ENCODE data around the gene FOXN3. TPM values are rescaled to one million over a fixed set of nuclear protein-coding genes. Genes with fewer than 3 reads are reported as not detected.

FOXN3 gene
- total and polyA plus RNA-seq, 2 experiments from 2014 or later = 98.9 to 167 TPM

- TF ChIP-seq ZNF462 (CRISPR knock-in tag; IDR thresholded peaks at IDR 0.05) (no peak), CTCF (conservative IDR thresholded peaks at IDR 0.05; ENCODE audit: low read depth in 2 of 2) (no peak), EZH2 (IDR thresholded peaks at IDR 0.05; ENCODE audit: low read depth, unreplicated experiment) (no peak), CREB1 (CRISPR knock-in tag; IDR thresholded peaks at IDR 0.05; ENCODE audit: low read depth) (no peak)
- TF ChIP-seq, protein P1, sequence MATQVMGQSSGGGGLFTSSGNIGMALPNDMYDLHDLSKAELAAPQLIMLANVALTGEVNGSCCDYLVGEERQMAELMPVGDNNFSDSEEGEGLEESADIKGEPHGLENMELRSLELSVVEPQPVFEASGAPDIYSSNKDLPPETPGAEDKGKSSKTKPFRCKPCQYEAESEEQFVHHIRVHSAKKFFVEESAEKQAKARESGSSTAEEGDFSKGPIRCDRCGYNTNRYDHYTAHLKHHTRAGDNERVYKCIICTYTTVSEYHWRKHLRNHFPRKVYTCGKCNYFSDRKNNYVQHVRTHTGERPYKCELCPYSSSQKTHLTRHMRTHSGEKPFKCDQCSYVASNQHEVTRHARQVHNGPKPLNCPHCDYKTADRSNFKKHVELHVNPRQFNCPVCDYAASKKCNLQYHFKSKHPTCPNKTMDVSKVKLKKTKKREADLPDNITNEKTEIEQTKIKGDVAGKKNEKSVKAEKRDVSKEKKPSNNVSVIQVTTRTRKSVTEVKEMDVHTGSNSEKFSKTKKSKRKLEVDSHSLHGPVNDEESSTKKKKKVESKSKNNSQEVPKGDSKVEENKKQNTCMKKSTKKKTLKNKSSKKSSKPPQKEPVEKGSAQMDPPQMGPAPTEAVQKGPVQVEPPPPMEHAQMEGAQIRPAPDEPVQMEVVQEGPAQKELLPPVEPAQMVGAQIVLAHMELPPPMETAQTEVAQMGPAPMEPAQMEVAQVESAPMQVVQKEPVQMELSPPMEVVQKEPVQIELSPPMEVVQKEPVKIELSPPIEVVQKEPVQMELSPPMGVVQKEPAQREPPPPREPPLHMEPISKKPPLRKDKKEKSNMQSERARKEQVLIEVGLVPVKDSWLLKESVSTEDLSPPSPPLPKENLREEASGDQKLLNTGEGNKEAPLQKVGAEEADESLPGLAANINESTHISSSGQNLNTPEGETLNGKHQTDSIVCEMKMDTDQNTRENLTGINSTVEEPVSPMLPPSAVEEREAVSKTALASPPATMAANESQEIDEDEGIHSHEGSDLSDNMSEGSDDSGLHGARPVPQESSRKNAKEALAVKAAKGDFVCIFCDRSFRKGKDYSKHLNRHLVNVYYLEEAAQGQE (IDR thresholded peaks at IDR 0.05; ENCODE audit: unreplicated experiment) = no peak
Observed at GRCh38 chr14:89284333-89285058, 132.5 kb downstream of the FOXN3 start (continued).

All from GM23338 (cell line).